ENCODE results near the gene NAA30.

- TF ChIP-seq CTCF (IDR thresholded peaks at IDR 0.05) = no peak
- no peak for TF ChIP-seq POLR2A (IDR thresholded peaks at IDR 0.05)
Measured at GRCh38 chr14:57402173-57402852, 11.9 kb downstream of the NAA30 start.

Data from Peyer's patch (tissue), 4 donors.